ENCODE results near the gene S100A12. TPM values are rescaled to one million over a fixed set of nuclear protein-coding genes. Genes with fewer than 3 reads are reported as not detected.

Gene S100A12
- total and polyA plus RNA-seq, 9 donors, result 0.70 to 2.4 (median 1.0) TPM; not detected in 2

- WGBS, 3 donors, result 63 to 68% (median 63%) methylated on average over 5 of the region's 5 CpGs
- no peaks in the 10 kb centered on the region for H3K36me3 ChIP-seq
- no peaks in the 10 kb centered on the region for H3K4me1 ChIP-seq (ENCODE audit: insufficient read depth)
- H3K4me3 ChIP-seq, result no peak overlapping the region
- no peak for DNase-seq
- no peak overlapping the region for H3K27ac ChIP-seq
- no peaks in the 10 kb centered on the region for H3K9me3 ChIP-seq
- H3K27me3 ChIP-seq, result no peaks in the 10 kb centered on the region
- TF ChIP-seq CTCF (IDR thresholded peaks at IDR 0.05), result no peak
- TF ChIP-seq EP300 (IDR thresholded peaks at IDR 0.05), result no peak
- TF ChIP-seq POLR2A (IDR thresholded peaks at IDR 0.05), result no peak
- intact Hi-C loops (cut with DNase I), result no loop called here
Observed at GRCh38 chr1:153394391-153394790, 19.0 kb upstream of the S100A12 start.

GRCh38 chr1:153393926-153394325 is 18.5 kb upstream of the S100A12 start:
- no peak overlapping the region for H3K4me3 ChIP-seq
- WGBS, 3 donors, result 65 to 81% (median 81%) methylated on average over 6 of the region's 6 CpGs
- no peak for DNase-seq
- no peaks in the 10 kb centered on the region for H3K9me3 ChIP-seq
- no peak overlapping the region for H3K27ac ChIP-seq
- H3K27me3 ChIP-seq, result no peaks in the 10 kb centered on the region
- TF ChIP-seq POLR2A (IDR thresholded peaks at IDR 0.05) (no peak), CTCF (IDR thresholded peaks at IDR 0.05) (no peak), EP300 (IDR thresholded peaks at IDR 0.05) (no peak)
- intact Hi-C loops (cut with DNase I), result no loop called here
- H3K36me3 ChIP-seq, result no peaks in the 10 kb centered on the region
- H3K4me1 ChIP-seq (ENCODE audit: insufficient read depth), result no peaks in the 10 kb centered on the region

GRCh38 chr1:153392822-153393221 is 17.4 kb upstream of the S100A12 start:
- Histone ChIP-seq H3K27me3 (no peaks in the 10 kb centered on the region), H3K36me3 (no peaks in the 10 kb centered on the region), H3K27ac (no peak overlapping the region), H3K9me3 (no peaks in the 10 kb centered on the region), H3K4me1 (ENCODE audit: insufficient read depth) (no peaks in the 10 kb centered on the region), H3K4me3 (no peak overlapping the region)
- no peak for DNase-seq
- TF ChIP-seq EP300 (IDR thresholded peaks at IDR 0.05), result no peak
- TF ChIP-seq CTCF (IDR thresholded peaks at IDR 0.05), result no peak
- no peak for TF ChIP-seq POLR2A (IDR thresholded peaks at IDR 0.05)
- intact Hi-C loops (cut with DNase I), result no loop called here
- 83 to 90% (median 85%) methylated on average over 3 of the region's 3 CpGs for WGBS, 3 donors

- TF ChIP-seq CTCF (IDR thresholded peaks at IDR 0.05) (no peak), POLR2A (IDR thresholded peaks at IDR 0.05) (no peak), EP300 (IDR thresholded peaks at IDR 0.05) (no peak)
Observed at GRCh38 chr1:153392258-153392657, 16.8 kb upstream of the S100A12 start.

More at GRCh38 chr1:153392258-153392657, 16.8 kb upstream of the S100A12 start:
- Histone ChIP-seq H3K4me1 (ENCODE audit: insufficient read depth) (no peaks in the 10 kb centered on the region), H3K4me3 (no peak overlapping the region), H3K9me3 (no peaks in the 10 kb centered on the region), H3K27ac (no peak overlapping the region), H3K36me3 (no peaks in the 10 kb centered on the region), H3K27me3 (no peaks in the 10 kb centered on the region)
- no peak for DNase-seq
- intact Hi-C loops (cut with DNase I), result no loop called here
- 28 to 51% (median 30%) methylated on average over 3 of the region's 3 CpGs for WGBS, 3 donors
